GM19455 (cell line): Measurements from ENCODE around the gene IRX2.

Source experiments
- ATAC-seq: cut with Tn5 transposase; IDR thresholded peaks from one replicate; pipeline ENCODE4 v1.9.1; 2021; ENCODE audit not compliant: unreplicated experiment

Gene IRX2

DNA sequence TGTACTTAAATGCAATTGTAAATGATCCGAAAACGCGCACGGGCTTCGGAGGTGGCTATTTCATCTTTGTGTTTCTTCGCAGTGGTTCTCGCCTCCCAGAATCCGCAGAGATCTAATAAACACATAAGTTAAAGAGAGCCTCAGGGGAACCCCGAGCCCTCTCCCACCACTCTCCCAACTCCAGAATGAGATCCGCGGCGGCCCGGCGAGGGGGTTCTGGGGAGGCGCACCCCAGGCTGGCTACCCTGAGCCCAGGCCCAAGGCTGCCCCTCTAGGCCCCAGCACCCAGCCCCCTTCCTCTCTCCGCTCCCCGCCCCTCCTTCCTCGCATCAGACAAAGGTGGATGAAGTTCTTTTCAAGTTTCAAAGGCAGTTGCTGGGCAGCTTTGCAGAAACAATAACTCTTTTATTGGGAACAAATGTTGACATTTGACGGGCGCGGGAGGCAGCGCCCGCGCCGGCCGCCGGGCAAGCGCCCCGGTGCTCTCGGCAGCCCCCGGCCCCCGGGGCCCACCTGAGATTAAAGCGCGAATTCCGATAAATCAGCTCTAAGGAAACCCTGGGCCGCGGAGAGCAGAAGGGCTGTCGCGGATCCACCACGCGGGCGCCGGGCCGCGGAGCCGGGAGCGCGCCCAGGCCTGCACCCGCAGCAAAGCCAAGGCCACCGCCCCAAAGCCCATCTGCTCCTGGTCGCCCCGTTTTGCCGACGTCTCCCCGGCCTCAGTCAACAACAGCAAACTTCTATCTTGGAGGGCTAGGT, 8.4 kb downstream of the IRX2 start:
- ATAC-seq = no peak

- ATAC-seq = no peak
These were observed 9.5 kb downstream of the IRX2 start for GRCh38 chr5:2741956-2742355.

DNA sequence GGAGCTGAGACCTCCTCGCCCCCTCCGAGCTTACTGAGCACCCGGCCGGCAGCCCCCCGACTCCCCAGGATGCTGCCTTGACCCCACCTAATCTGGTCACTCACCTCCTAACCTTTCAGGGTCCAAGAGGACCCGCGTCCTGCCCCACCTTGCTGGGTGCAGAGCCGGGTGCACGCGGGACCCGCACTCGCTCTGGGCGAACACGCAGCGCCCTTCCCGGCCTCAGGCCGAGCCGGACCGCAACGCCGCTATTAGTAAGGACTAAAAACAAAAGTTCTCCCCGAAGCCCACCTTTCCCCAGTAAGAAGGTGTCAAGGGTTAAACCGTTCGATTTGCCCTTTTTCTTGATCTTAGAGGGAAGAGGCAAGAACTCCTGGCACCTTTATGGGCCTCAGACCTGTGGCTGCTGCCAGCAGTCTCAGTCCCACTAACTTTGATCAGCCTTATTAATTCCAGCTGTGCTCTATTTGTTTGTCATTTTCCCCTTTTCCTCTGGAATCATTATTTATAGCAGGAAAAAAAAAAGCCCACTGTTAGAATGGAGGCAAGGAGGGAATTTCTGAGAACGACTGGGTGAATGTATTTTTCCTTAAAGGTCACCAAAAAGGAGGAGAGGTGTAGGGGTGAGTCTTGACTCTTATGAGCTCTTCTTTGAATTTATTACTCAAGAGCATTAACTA, 10.5 kb downstream of the IRX2 start:
- ATAC-seq = no peak

GRCh38 chr5:2740051-2740875, 11.2 kb downstream of the IRX2 start:
- no peak for ATAC-seq

GRCh38 chr5:2739360-2740050, 12.0 kb downstream of the IRX2 start:
- no peak for ATAC-seq

DNA sequence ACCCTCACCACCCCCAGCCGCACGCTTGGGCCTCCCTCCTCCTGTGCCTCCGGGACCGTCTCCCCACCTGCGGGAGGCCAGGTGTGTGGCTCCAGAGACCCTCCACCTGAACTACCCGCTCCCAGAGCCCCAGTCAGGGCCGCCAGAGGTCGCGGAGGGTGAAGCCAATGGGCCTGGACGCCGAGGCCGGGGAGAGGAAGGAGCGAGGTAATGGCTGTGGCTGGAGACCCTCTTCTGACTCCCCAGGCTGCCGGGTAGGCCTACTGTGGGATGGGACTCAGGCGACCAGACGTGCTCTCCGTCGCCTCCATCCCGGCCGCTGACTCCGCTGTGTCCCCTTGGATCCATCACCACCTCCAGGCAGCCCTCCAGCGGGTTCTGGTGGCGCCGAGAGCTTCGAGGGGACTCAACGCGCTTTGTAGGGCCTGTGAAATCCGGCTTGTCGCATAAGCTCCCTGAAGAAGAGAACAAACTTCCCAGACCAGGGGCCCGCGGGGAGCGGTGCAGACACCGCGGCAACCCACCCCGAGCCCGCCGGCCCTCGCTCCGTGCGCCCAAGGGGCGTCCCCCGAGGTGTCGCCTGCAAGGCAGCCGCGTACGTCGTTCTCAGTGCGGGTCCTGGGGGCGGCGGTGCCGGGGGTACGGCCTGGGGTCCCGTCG, 12.6 kb downstream of the IRX2 start:
- ATAC-seq = no peak

DNA sequence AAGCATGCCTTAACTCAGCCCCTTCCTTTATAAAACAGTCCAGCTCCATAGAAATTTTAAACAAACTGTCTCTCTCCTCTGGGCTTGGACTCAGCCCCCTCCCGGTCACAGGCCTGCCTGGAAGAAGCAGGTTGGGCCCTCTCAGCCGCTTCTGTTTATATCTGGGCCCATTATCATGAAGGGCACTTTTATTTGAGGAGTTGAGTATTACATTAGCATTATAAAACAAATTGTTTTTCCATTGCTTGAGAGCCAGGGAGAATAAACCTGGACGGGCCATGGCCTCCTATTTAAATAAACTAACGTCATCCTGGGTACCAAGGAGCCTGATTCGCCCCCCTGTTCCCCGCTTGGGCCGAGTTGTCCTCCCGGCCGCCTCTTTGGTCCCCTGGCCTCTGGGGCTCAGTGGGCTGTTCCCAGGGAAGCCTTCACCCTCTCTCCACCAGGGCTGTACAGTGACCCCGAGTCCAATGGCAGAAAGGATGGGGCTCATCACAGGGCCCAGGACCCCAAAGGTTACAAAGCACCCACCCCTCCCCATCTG, 13.2 kb downstream of the IRX2 start:
- ATAC-seq = no peak

DNA sequence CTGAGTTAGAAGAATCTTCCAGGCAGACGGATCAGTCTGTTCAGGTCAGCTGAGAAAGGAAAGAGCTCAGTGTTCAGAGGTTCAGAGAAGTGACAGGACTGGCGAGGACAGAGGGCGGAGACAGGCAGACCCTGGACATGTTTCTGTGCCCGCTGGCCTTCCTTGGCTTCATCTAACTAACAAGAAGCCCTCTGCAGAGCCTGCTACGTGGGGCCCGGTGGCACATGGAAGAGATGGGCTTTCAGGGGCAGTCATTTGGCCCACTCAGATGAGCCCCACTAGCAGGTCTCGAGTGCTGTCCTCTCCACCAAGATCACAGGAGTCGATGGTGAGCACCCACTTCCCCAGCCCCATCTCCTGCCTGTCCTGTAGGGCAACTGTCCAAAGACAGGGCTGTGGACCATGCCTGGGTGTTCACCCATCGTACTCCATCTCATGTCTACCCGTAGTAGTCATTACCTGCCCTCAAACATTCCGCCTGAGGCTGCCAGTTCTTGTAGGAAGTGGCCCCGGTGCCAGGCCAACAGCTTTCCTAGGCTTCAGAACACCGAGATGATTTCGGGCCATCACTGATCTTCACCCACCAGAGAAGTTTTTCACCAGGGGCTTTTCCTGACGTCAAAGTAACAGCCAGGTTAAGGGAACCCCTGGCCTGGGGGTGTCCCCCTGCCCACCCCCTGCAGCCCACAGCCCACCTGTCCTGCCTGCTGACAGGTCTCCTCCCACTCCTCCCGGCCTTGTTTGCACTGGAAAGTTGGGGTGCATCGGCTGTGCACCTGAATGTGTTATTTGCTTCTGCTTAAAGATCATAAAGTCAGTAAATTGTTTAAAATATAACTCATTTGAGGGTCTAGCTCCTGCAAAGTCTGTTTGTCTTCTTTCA, 14.0 kb downstream of the IRX2 start:
- ATAC-seq = no peak

DNA sequence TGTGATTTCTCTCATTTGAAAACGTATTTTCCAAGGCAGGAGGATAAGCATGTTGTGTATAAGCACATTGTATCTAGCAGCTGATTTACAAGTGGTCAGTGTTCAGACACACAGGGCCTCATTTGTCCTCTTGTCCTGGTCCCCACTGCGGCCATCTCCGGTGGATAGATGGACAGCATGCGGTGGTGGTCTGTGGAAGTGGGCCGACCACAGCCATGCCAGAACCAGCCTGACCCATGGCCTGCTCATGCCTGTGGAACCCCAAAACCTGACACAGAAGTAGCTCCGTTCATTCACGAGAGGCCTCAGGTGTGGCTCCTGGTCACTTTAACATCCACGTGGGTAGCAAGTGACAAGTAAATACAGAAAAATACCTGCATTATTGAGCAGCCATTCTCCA, 14.6 kb downstream of the IRX2 start:
- ATAC-seq = no peak

GRCh38 chr5:2735996-2736395, 15.5 kb downstream of the IRX2 start:
- no peak for ATAC-seq

- no peak for ATAC-seq
These were observed 18.6 kb downstream of the IRX2 start for GRCh38 chr5:2732850-2733249.

- no peak for ATAC-seq
These were observed 19.5 kb downstream of the IRX2 start for GRCh38 chr5:2732004-2732403.

GRCh38 chr5:2729189-2729588, 22.3 kb downstream of the IRX2 start:
- no peak for ATAC-seq

DNA sequence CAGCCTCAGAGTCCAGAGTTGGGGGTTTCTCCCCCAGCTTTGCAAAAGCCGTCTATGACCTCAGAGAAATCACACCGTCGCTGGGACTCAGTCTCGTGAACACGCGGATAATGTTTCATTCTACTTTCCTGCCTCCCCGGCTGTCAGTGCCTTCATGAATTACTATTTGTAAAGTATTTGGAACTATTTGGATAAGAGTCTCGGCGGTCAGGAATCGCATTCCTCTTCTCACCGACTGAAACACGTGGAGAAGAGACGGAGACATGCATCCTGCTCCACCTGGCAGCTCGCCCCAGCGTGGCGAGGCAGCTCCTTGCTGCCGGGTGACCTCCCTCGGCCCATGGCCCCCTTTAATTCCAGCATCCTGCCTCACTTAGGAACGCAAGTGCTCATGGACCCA, 23.9 kb downstream of the IRX2 start:
- ATAC-seq = no peak

- ATAC-seq = no peak
These were observed 25.3 kb downstream of the IRX2 start for GRCh38 chr5:2725980-2726765.

DNA sequence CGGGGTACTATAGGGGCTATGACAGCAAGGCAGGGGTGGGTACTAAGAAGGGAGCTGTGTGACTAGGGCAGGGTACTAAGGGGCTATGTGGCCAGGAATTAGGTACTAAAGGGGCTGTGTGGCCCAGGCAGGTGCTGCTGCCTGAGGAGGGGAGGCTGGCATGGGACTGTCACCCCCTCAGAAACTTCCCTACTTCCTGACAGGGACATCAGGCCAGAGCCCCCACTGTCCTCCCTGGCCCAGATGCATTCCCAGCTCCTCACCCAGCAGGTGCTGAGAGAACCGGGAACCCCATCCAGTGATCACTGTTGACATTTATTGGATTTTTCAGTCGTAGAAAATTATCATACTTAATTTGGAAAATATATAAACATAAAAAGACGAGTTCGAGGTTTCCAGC, 26.6 kb downstream of the IRX2 start:
- ATAC-seq = no peak

DNA sequence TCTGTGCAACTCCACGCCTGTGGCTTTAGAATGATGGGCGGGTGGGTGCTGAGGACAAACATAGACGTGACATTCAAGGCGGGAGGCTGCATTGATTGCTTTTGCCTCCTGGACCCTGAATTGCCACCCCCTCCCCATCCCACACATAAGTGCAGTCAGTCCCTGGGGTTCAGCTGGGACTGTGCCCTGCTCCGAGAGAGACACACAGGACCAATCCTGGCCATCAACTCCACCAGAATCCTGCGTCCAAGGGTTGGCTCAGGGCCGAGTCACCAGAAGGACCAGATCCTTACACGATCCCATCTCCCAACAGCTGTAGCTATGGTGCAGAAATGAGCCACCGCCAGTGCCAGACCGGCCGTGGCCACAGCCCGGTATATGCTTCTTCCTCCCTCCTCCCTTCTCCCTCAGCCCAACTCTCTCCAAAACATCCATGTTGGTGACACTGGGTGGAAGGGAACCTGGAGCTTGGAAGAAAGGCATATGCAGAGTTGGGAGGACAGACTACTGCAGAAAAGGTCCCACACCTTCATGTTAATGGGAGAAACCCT, 27.4 kb downstream of the IRX2 start:
- no peak for ATAC-seq

GRCh38 chr5:2722901-2723300, 28.6 kb downstream of the IRX2 start:
- ATAC-seq = no peak
